Measurements from ENCODE around the gene APPL2. TPM values are rescaled to one million over a fixed set of nuclear protein-coding genes. Genes with fewer than 3 reads are reported as not detected.

APPL2 gene
- polyA plus RNA-seq, 3 donors, result 81.0 to 88.9 (median 81.7) TPM

- no peak for DNase-seq (ENCODE audit: low read depth in 3 of 3, low spot score in 2 of 3)
Measured at GRCh38 chr12:105224399-105224798, 11.6 kb downstream of the APPL2 start.

GRCh38 chr12:105223884-105224283 is 12.1 kb downstream of the APPL2 start:
- no peak for DNase-seq (ENCODE audit: low read depth in 3 of 3, low spot score in 2 of 3)

- DNase-seq (ENCODE audit: low read depth in 3 of 3, low spot score in 2 of 3), result no peak
Measured at GRCh38 chr12:105223352-105223845, 12.6 kb downstream of the APPL2 start.

GRCh38 chr12:105222726-105223351 is 13.1 kb downstream of the APPL2 start:
- no peak for DNase-seq (ENCODE audit: low read depth in 3 of 3, low spot score in 2 of 3)

- DNase-seq (ENCODE audit: low read depth in 3 of 3, low spot score in 2 of 3), result no peak
Measured at GRCh38 chr12:105222284-105222655, 13.7 kb downstream of the APPL2 start.

- DNase-seq (ENCODE audit: low read depth in 3 of 3, low spot score in 2 of 3), result no peak
Measured at GRCh38 chr12:105221583-105222283, 14.2 kb downstream of the APPL2 start.

- DNase-seq (ENCODE audit: low read depth in 3 of 3, low spot score in 2 of 3), result no peak
Measured at GRCh38 chr12:105220929-105221290, 15.1 kb downstream of the APPL2 start.

- DNase-seq (ENCODE audit: low read depth in 3 of 3, low spot score in 2 of 3), result no peak
Measured at GRCh38 chr12:105220150-105220928, 15.6 kb downstream of the APPL2 start.

- DNase-seq (ENCODE audit: low read depth in 3 of 3, low spot score in 2 of 3), result no peak
Measured at GRCh38 chr12:105219261-105220028, 16.5 kb downstream of the APPL2 start.

- DNase-seq (ENCODE audit: low read depth in 3 of 3, low spot score in 2 of 3), result no peak
Measured at GRCh38 chr12:105218434-105218833, 17.5 kb downstream of the APPL2 start.

GRCh38 chr12:105214670-105215375 is 21.2 kb downstream of the APPL2 start:
- no peak for DNase-seq (ENCODE audit: low read depth in 3 of 3, low spot score in 2 of 3)

GRCh38 chr12:105214148-105214547 is 21.8 kb downstream of the APPL2 start:
- DNase-seq (ENCODE audit: low read depth in 3 of 3, low spot score in 2 of 3), result no peak

GRCh38 chr12:105212438-105212837 is 23.5 kb downstream of the APPL2 start:
- DNase-seq (ENCODE audit: low read depth in 3 of 3, low spot score in 2 of 3), result no peak

- DNase-seq (ENCODE audit: low read depth in 3 of 3, low spot score in 2 of 3), result no peak
Measured at GRCh38 chr12:105209091-105209490, 26.9 kb downstream of the APPL2 start.

- DNase-seq (ENCODE audit: low read depth in 3 of 3, low spot score in 2 of 3), result no peak
Measured at GRCh38 chr12:105206686-105207374, 29.1 kb downstream of the APPL2 start.

GRCh38 chr12:105205322-105206048 is 30.5 kb downstream of the APPL2 start:
- no peak for DNase-seq (ENCODE audit: low read depth in 3 of 3, low spot score in 2 of 3)

- DNase-seq (ENCODE audit: low read depth in 3 of 3, low spot score in 2 of 3), result no peak
Measured at GRCh38 chr12:105204916-105205315, 31.1 kb downstream of the APPL2 start.

GRCh38 chr12:105204127-105204526 is 31.8 kb downstream of the APPL2 start:
- no peak for DNase-seq (ENCODE audit: low read depth in 3 of 3, low spot score in 2 of 3)

GRCh38 chr12:105202202-105202601 is 33.8 kb downstream of the APPL2 start:
- no peak for DNase-seq (ENCODE audit: low read depth in 3 of 3, low spot score in 2 of 3)

Data from right renal cortex interstitium (tissue), 3 donors.